H54 (cell line): Measurements from ENCODE around the gene TRAFD1.
"Not testable (repeated sequence)": the region's sequence is repeated elsewhere in the genome, so short reads cannot be mapped to it uniquely, and the experiment has no call there.

Source experiments
- DNase-seq: peaks from one replicate; pipeline ENCODE4 v3.0.0; 2011; ENCODE audit warnings: low spot score, mixed read lengths; ENCODE audit not compliant: insufficient read length
- FAIRE-seq: peaks from 3 replicates; lab custom pipeline; 2011; peaks lifted over from hg19 to GRCh38; lab: Jason Lieb, UNC
- POLR2A ChIP-seq: IDR thresholded peaks from 2 replicates; pipeline ENCODE4 v1.6.1; 2011; ENCODE audit warnings: low read depth, mild to moderate bottlenecking, low read length

TRAFD1 gene

GRCh38 chr12:112153181-112153892, 28.0 kb downstream of the TRAFD1 start:
- FAIRE-seq: no peak
- TF ChIP-seq POLR2A: no peak
- DNase-seq: no peak

GRCh38 chr12:112153893-112154219, 28.5 kb downstream of the TRAFD1 start:
- FAIRE-seq (no peak), DNase-seq (no peak)
- no peak for TF ChIP-seq POLR2A

GRCh38 chr12:112158461-112159145, 33.2 kb downstream of the TRAFD1 start:
- DNase-seq, FAIRE-seq: not testable (repeated sequence)

- DNase-seq (no peak), FAIRE-seq (no peak)
- TF ChIP-seq POLR2A: no peak
Observed at GRCh38 chr12:112159146-112159541, 33.8 kb downstream of the TRAFD1 start.

- FAIRE-seq: no peak
- no peak for TF ChIP-seq POLR2A
- no peak for DNase-seq
Observed at GRCh38 chr12:112160611-112161010, 35.3 kb downstream of the TRAFD1 start.

- DNase-seq: no peak
- no peak for FAIRE-seq
- no peak for TF ChIP-seq POLR2A
Observed at GRCh38 chr12:112161711-112162110, 36.4 kb downstream of the TRAFD1 start.

- no peak for TF ChIP-seq POLR2A
- FAIRE-seq (no peak), DNase-seq (no peak)
Observed at GRCh38 chr12:112162241-112162790, 37.0 kb downstream of the TRAFD1 start.

GRCh38 chr12:112163056-112163455, 37.7 kb downstream of the TRAFD1 start:
- DNase-seq (no peak), FAIRE-seq (no peak)
- TF ChIP-seq POLR2A: no peak

GRCh38 chr12:112163471-112163991, 38.2 kb downstream of the TRAFD1 start:
- DNase-seq (no peak), FAIRE-seq (no peak)
- no peak for TF ChIP-seq POLR2A

- FAIRE-seq: no peak
- no peak for TF ChIP-seq POLR2A
- no peak for DNase-seq
Observed at GRCh38 chr12:112164011-112164660, 38.8 kb downstream of the TRAFD1 start.

- DNase-seq: no peak
- no peak for FAIRE-seq
- no peak for TF ChIP-seq POLR2A
Observed at GRCh38 chr12:112165624-112166023, 40.3 kb downstream of the TRAFD1 start.

GRCh38 chr12:112166051-112167015, 41.0 kb downstream of the TRAFD1 start:
- DNase-seq (no peak), FAIRE-seq (no peak)
- TF ChIP-seq POLR2A: no peak

- FAIRE-seq: no peak
- DNase-seq: no peak
- TF ChIP-seq POLR2A: no peak
Observed at GRCh38 chr12:112167031-112167461, 41.7 kb downstream of the TRAFD1 start.
